CD8-positive, alpha-beta memory T cell (primary cell): ENCODE measurements around the gene FBXW11. TPM values are rescaled to one million over a fixed set of nuclear protein-coding genes. Genes with fewer than 3 reads are reported as not detected.

ENCODE experiments used
- CTCF ChIA-PET: fragments of 350-600 bp; sonication (Branson Sonifier 250); formaldehyde crosslinking; loops from one replicate; lab custom pipeline; 2021; ENCODE audit warnings: antibody characterized with exemption; lab: Charles Lee
- POLR2A ChIA-PET: fragments of 350-600 bp; sonication (Branson Sonifier 250); formaldehyde crosslinking; loops from one replicate; lab custom pipeline; 2021; ENCODE audit warnings: antibody characterized with exemption; lab: Charles Lee
- DNase-seq, 5 donors: peaks; one replicate each; pipeline versions ENCODE4 v3.0.0 to v3.0.0-alpha.2; 2020 to 2022; ENCODE audit warnings: mixed read lengths in 1 of 5
- H3K27ac ChIP-seq: one replicate; pipeline ENCODE4 v1.7.0; 2013; ENCODE audit warnings: low read depth, mild to moderate bottlenecking, low read length, moderate library complexity
- H3K27me3 ChIP-seq: 2 replicates; pipeline ENCODE4 v1.7.0; 2013; ENCODE audit warnings: low read length, mild to moderate bottlenecking; ENCODE audit not compliant: insufficient read depth, poor library complexity, severe bottlenecking
- H3K36me3 ChIP-seq: 2 replicates; pipeline ENCODE4 v1.7.0; 2013; ENCODE audit warnings: mild to moderate bottlenecking, low read length, moderate library complexity; ENCODE audit not compliant: insufficient read depth
- H3K4me1 ChIP-seq: 2 replicates; pipeline ENCODE4 v1.7.0; 2013; ENCODE audit warnings: mild to moderate bottlenecking, low read length, moderate library complexity; ENCODE audit not compliant: insufficient read depth
- H3K4me3 ChIP-seq: 2 replicates; pipeline ENCODE4 v1.7.0; 2013; ENCODE audit warnings: mild to moderate bottlenecking, low read length
- H3K9me3 ChIP-seq: 2 replicates; pipeline ENCODE4 v1.7.0; 2013; ENCODE audit warnings: mild to moderate bottlenecking, low read length
- H3K27ac Mint-ChIP-seq, 8 donors: one replicate each; pipeline ENCODE4 v1.8.0; 2020 to 2021; ENCODE audit warnings: mixed read lengths in 8 of 8, mild to moderate bottlenecking in 6 of 8, inconsistent platforms in 3 of 8, moderate library complexity in 3 of 8
- H3K27me3 Mint-ChIP-seq, 2 donors: one replicate each; pipeline ENCODE4 v1.8.0; 2020 to 2021; ENCODE audit warnings: mixed read lengths in 2 of 2, mild to moderate bottlenecking in 1 of 2, moderate library complexity in 1 of 2
- H3K36me3 Mint-ChIP-seq, 3 donors: one replicate each; pipeline ENCODE4 v1.8.0; 2020 to 2021; ENCODE audit warnings: mixed read lengths in 3 of 3, inconsistent platforms in 1 of 3, mild to moderate bottlenecking in 1 of 3
- H3K4me1 Mint-ChIP-seq, 3 donors: one replicate each; pipeline ENCODE4 v1.8.0; 2020 to 2021; ENCODE audit warnings: mixed read lengths in 3 of 3, inconsistent platforms in 1 of 3, mild to moderate bottlenecking in 1 of 3
- H3K4me3 Mint-ChIP-seq, 7 donors: one replicate each; pipeline ENCODE4 v1.8.0; 2020 to 2021; ENCODE audit warnings: mixed read lengths in 7 of 7, mild to moderate bottlenecking in 6 of 7, moderate library complexity in 4 of 7, inconsistent platforms in 2 of 7
- H3K9me3 Mint-ChIP-seq, 5 donors: one replicate each; pipeline ENCODE4 v1.8.0; 2020 to 2022; ENCODE audit warnings: mixed read lengths in 5 of 5, mild to moderate bottlenecking in 3 of 5, moderate library complexity in 2 of 5, inconsistent platforms in 1 of 5
- polyA plus RNA-seq: library from polyadenylated mRNA; unstranded; fragments of 300-500 nt; fragmentation: Illumina TruSeq; gene quantifications from one replicate; pipeline ENCODE4 v1.2.3, GENCODE V29; 2021
- total RNA-seq, 2 experiments: library from RNA; stranded (reverse); gene quantifications; one replicate each; pipeline ENCODE4 v1.2.3, GENCODE V29; 2021

Gene FBXW11
- total and polyA plus RNA-seq, 3 experiments from 2014 or later, result 25.8 to 46.9 (median 44.7) TPM

GRCh38 chr5:171992305-171992704 lies 14.1 kb downstream of the FBXW11 start:
- H3K4me3 ChIP-seq, result no peak overlapping the region
- no peak overlapping the region for H3K27ac ChIP-seq
- H3K4me1 Mint-ChIP-seq, result peaks cover 38 to 71% (median 69%) of the 10 kb centered on the region in 3 donors
- H3K27me3 Mint-ChIP-seq, result no peaks in the 10 kb centered on the region
- H3K4me1 ChIP-seq, result peaks cover 11% of the 10 kb centered on the region
- no peak for DNase-seq
- ChIA-PET POLR2A (no interaction called here), CTCF (no interaction called here)
- H3K4me3 Mint-ChIP-seq, result no peak overlapping the region
- H3K36me3 Mint-ChIP-seq, result peaks cover 0 to 58% (median 14%) of the 10 kb centered on the region in 3 donors
- H3K9me3 ChIP-seq, result no peaks in the 10 kb centered on the region
- no peaks in the 10 kb centered on the region for H3K27me3 ChIP-seq
- peaks cover 3% of the 10 kb centered on the region for H3K36me3 ChIP-seq
- no peaks in the 10 kb centered on the region for H3K9me3 Mint-ChIP-seq
- H3K27ac Mint-ChIP-seq, result peak overlapping the region in 1 of 8 donors; percentile 67

GRCh38 chr5:171990713-171991015 lies 15.8 kb downstream of the FBXW11 start:
- POLR2A ChIA-PET, result no interaction called here
- H3K4me1 Mint-ChIP-seq, result peaks cover 37 to 65% (median 62%) of the 10 kb centered on the region in 3 donors
- Histone ChIP-seq H3K36me3 (peaks cover 3% of the 10 kb centered on the region), H3K27ac (no peak overlapping the region), H3K4me1 (peaks cover 14% of the 10 kb centered on the region), H3K9me3 (no peaks in the 10 kb centered on the region), H3K27me3 (no peaks in the 10 kb centered on the region), H3K4me3 (no peak overlapping the region)
- no peak overlapping the region for H3K4me3 Mint-ChIP-seq
- no peaks in the 10 kb centered on the region for H3K27me3 Mint-ChIP-seq
- peaks cover 0 to 47% (median 15%) of the 10 kb centered on the region in 3 donors for H3K36me3 Mint-ChIP-seq
- H3K9me3 Mint-ChIP-seq, result no peaks in the 10 kb centered on the region
- CTCF ChIA-PET, result no interaction called here
- H3K27ac Mint-ChIP-seq, result no peak overlapping the region
- DNase-seq, result no peak

GRCh38 chr5:171989946-171990712 lies 16.3 kb downstream of the FBXW11 start:
- no peak overlapping the region for H3K4me3 ChIP-seq
- H3K27me3 ChIP-seq, result no peaks in the 10 kb centered on the region
- peaks cover 3% of the 10 kb centered on the region for H3K36me3 ChIP-seq
- CTCF ChIA-PET, result no interaction called here
- DNase-seq, result no peak
- no peaks in the 10 kb centered on the region for H3K27me3 Mint-ChIP-seq
- no peaks in the 10 kb centered on the region for H3K9me3 Mint-ChIP-seq
- no peak overlapping the region for H3K27ac ChIP-seq
- peaks cover 40 to 64% (median 62%) of the 10 kb centered on the region in 3 donors for H3K4me1 Mint-ChIP-seq
- no peak overlapping the region for H3K4me3 Mint-ChIP-seq
- H3K27ac Mint-ChIP-seq, result peak overlapping the region in 4 of 8 donors; percentile 1 to 59 (median 23)
- H3K4me1 ChIP-seq, result peaks cover 20% of the 10 kb centered on the region
- no peaks in the 10 kb centered on the region for H3K9me3 ChIP-seq
- H3K36me3 Mint-ChIP-seq, result peaks cover 0 to 45% (median 14%) of the 10 kb centered on the region in 3 donors
- POLR2A ChIA-PET, result no interaction called here

- ChIA-PET CTCF (no interaction called here), POLR2A (no interaction called here)
- Mint-ChIP-seq H3K27me3 (no peaks in the 10 kb centered on the region), H3K4me1 (peaks cover 48 to 68% (median 64%) of the 10 kb centered on the region in 3 donors), H3K4me3 (peak overlapping the region in 1 of 7 donors; percentile 6), H3K36me3 (peaks cover 0 to 39% (median 13%) of the 10 kb centered on the region in 3 donors), H3K27ac (peak overlapping the region in 1 of 8 donors; percentile 9), H3K9me3 (no peaks in the 10 kb centered on the region)
- no peak for DNase-seq
- H3K9me3 ChIP-seq, result no peaks in the 10 kb centered on the region
- H3K4me3 ChIP-seq, result no peak overlapping the region
- H3K27ac ChIP-seq, result no peak overlapping the region
- no peaks in the 10 kb centered on the region for H3K27me3 ChIP-seq
- peaks cover 3% of the 10 kb centered on the region for H3K36me3 ChIP-seq
- H3K4me1 ChIP-seq, result peaks cover 28% of the 10 kb centered on the region
Measured at GRCh38 chr5:171989276-171989675, 17.2 kb downstream of the FBXW11 start.

GRCh38 chr5:171986772-171987171 lies 19.7 kb downstream of the FBXW11 start:
- POLR2A ChIA-PET, result interaction anchor here (3.8 kb wide), 1 partner anchor 20 kb away, joined by 17 read pairs; the partner anchor contains the start of gene FBXW11
- H3K36me3 Mint-ChIP-seq, result peaks cover 0 to 30% (median 13%) of the 10 kb centered on the region in 3 donors
- Histone ChIP-seq H3K27ac (no peak overlapping the region), H3K9me3 (no peaks in the 10 kb centered on the region), H3K36me3 (peaks cover 3% of the 10 kb centered on the region), H3K4me3 (no peak overlapping the region), H3K4me1 (peaks cover 32% of the 10 kb centered on the region), H3K27me3 (no peaks in the 10 kb centered on the region)
- H3K4me1 Mint-ChIP-seq, result peaks cover 57 to 75% (median 68%) of the 10 kb centered on the region in 3 donors
- H3K9me3 Mint-ChIP-seq, result no peaks in the 10 kb centered on the region
- no peak for DNase-seq
- CTCF ChIA-PET, result interaction anchor here (0.9 to 1.1 kb wide), 2 partner anchors 10 to 74 kb away, joined by 3 read pairs; no protein-coding TSS in a partner anchor
- H3K4me3 Mint-ChIP-seq, result peak overlapping the region in 1 of 7 donors; percentile 7
- no peaks in the 10 kb centered on the region for H3K27me3 Mint-ChIP-seq
- H3K27ac Mint-ChIP-seq, result peak overlapping the region in 3 of 8 donors; percentile 63 to 72 (median 66)

- Histone ChIP-seq H3K27me3 (no peaks in the 10 kb centered on the region), H3K27ac (no peak overlapping the region), H3K4me1 (peaks cover 28% of the 10 kb centered on the region), H3K36me3 (no peaks in the 10 kb centered on the region), H3K4me3 (no peak overlapping the region), H3K9me3 (peaks cover 5% of the 10 kb centered on the region)
- H3K9me3 Mint-ChIP-seq, result peaks cover 2 to 11% (median 7%) of the 10 kb centered on the region in 5 donors
- no peaks in the 10 kb centered on the region for H3K27me3 Mint-ChIP-seq
- ChIA-PET POLR2A (interaction anchor here (3.8 kb wide), 1 partner anchor 22 kb away, joined by 17 read pairs; the partner anchor contains the start of gene FBXW11), CTCF (interaction anchor here (1.0 to 1.6 kb wide), 3 partner anchors 15 to 23 kb away, joined by 3 to 6 read pairs (median 4); partner anchors contain the start of gene FBXW11)
- peaks cover under 1 to 34% (median 9%) of the 10 kb centered on the region in 3 donors for H3K36me3 Mint-ChIP-seq
- peak overlapping the region in 3 of 7 donors; percentile 8 to 64 (median 12) for H3K4me3 Mint-ChIP-seq
- H3K27ac Mint-ChIP-seq, result peak overlapping the region in 7 of 8 donors; percentile 4 to 97 (median 26)
- peak; percentile 15 to 79 (median 28) for DNase-seq
- peaks cover 50 to 63% (median 54%) of the 10 kb centered on the region in 3 donors for H3K4me1 Mint-ChIP-seq
Measured at GRCh38 chr5:171984748-171985419, 21.6 kb downstream of the FBXW11 start.

GRCh38 chr5:171981847-171982246 lies 24.6 kb downstream of the FBXW11 start:
- H3K27ac Mint-ChIP-seq, result no peak overlapping the region
- no peaks in the 10 kb centered on the region for H3K27me3 Mint-ChIP-seq
- H3K36me3 ChIP-seq, result no peaks in the 10 kb centered on the region
- H3K27ac ChIP-seq, result no peak overlapping the region
- H3K4me3 Mint-ChIP-seq, result no peak overlapping the region
- no peak for DNase-seq
- peaks cover 46 to 59% (median 52%) of the 10 kb centered on the region in 3 donors for H3K4me1 Mint-ChIP-seq
- POLR2A ChIA-PET, result no interaction called here
- H3K9me3 Mint-ChIP-seq, result peaks cover 6 to 23% (median 18%) of the 10 kb centered on the region in 5 donors
- H3K36me3 Mint-ChIP-seq, result peaks cover 5 to 30% (median 12%) of the 10 kb centered on the region in 3 donors
- H3K4me1 ChIP-seq, result peaks cover 35% of the 10 kb centered on the region
- no peaks in the 10 kb centered on the region for H3K27me3 ChIP-seq
- no peak overlapping the region for H3K4me3 ChIP-seq
- CTCF ChIA-PET, result no interaction called here
- peaks cover 5% of the 10 kb centered on the region for H3K9me3 ChIP-seq
